Measurements from ENCODE around the gene TAS2R30. TPM values are rescaled to one million over a fixed set of nuclear protein-coding genes. Genes with fewer than 3 reads are reported as not detected.

TAS2R30 gene
- total RNA-seq, 1 experiment from 2014 or later = 0.74 TPM

GRCh38 chr12:11108862-11109261, 25.6 kb downstream of the TAS2R30 start:
- Histone ChIP-seq H3K9me3 (ENCODE audit: control insufficient read depth, insufficient read depth, low read depth, low read length) (no peaks in the 10 kb centered on the region), H3K4me3 (ENCODE audit: low read depth in 2 of 2, low read length in 2 of 2) (no peak overlapping the region), H3K4me1 (ENCODE audit: control insufficient read depth, insufficient read depth, low read length) (no peaks in the 10 kb centered on the region), H3K36me3 (ENCODE audit: control insufficient read depth, insufficient read depth, low read length) (no peaks in the 10 kb centered on the region), H3K27me3 (ENCODE audit: control insufficient read depth, insufficient read depth, low read length) (no peaks in the 10 kb centered on the region), H3K27ac (ENCODE audit: low read length) (no peak overlapping the region)
- no peak for DNase-seq (ENCODE audit: low read depth, low spot score)
- TF ChIP-seq CTCF (IDR thresholded peaks at IDR 0.05) (no peak), SIN3A (IDR thresholded peaks at IDR 0.05; ENCODE audit: borderline replicate concordance, insufficient read depth, low read depth, low read length) (no peak), REST (IDR thresholded peaks at IDR 0.05; ENCODE audit: insufficient read depth in 1 of 2, low read depth in 2 of 2, low read length in 1 of 2) (no peak), POLR2AphosphoS5 (IDR thresholded peaks at IDR 0.05; ENCODE audit: low read depth, low read length) (no peak), TCF7L2 (IDR thresholded peaks at IDR 0.05; ENCODE audit: low read depth, low read length) (no peak)
- ChIA-PET CTCF (no interaction called here), POLR2A (no interaction called here)
- no peak for ATAC-seq
- BruUV-seq (replicated peaks) = no TSS peak
- in situ Hi-C loops (cut with HindIII; ENCODE audit: low pct_unique_long_range_greater_than_20kb, low sequenced_read_pairs) (no loop called here), intact Hi-C loops (cut with micrococcal nuclease; ENCODE audit: unreplicated experiment) (no loop called here)

- intact Hi-C loops (cut with micrococcal nuclease; ENCODE audit: unreplicated experiment) (no loop called here), in situ Hi-C loops (cut with HindIII; ENCODE audit: low pct_unique_long_range_greater_than_20kb, low sequenced_read_pairs) (no loop called here)
- no peak for TF ChIP-seq POLR2AphosphoS5 (IDR thresholded peaks at IDR 0.05; ENCODE audit: low read depth, low read length)
- no peak for TF ChIP-seq TCF7L2 (IDR thresholded peaks at IDR 0.05; ENCODE audit: low read depth, low read length)
- no peak for TF ChIP-seq CTCF (IDR thresholded peaks at IDR 0.05)
- no peak for TF ChIP-seq SIN3A (IDR thresholded peaks at IDR 0.05; ENCODE audit: borderline replicate concordance, insufficient read depth, low read depth, low read length)
- TF ChIP-seq REST (IDR thresholded peaks at IDR 0.05; ENCODE audit: insufficient read depth in 1 of 2, low read depth in 2 of 2, low read length in 1 of 2) = no peak
- POLR2A ChIA-PET = no interaction called here
- H3K27me3 ChIP-seq (ENCODE audit: control insufficient read depth, insufficient read depth, low read length) = no peaks in the 10 kb centered on the region
- CTCF ChIA-PET = no interaction called here
- ATAC-seq (no peak), DNase-seq (ENCODE audit: low read depth, low spot score) (no peak)
- H3K36me3 ChIP-seq (ENCODE audit: control insufficient read depth, insufficient read depth, low read length) = no peaks in the 10 kb centered on the region
- no peaks in the 10 kb centered on the region for H3K4me1 ChIP-seq (ENCODE audit: control insufficient read depth, insufficient read depth, low read length)
- no TSS peak for BruUV-seq (replicated peaks)
- H3K27ac ChIP-seq (ENCODE audit: low read length) = no peak overlapping the region
- H3K4me3 ChIP-seq (ENCODE audit: low read depth in 2 of 2, low read length in 2 of 2) = no peak overlapping the region
- H3K9me3 ChIP-seq (ENCODE audit: control insufficient read depth, insufficient read depth, low read depth, low read length) = no peaks in the 10 kb centered on the region
Observed at GRCh38 chr12:11107719-11108118, 26.7 kb downstream of the TAS2R30 start.

Data from Panc1 (cell line).